ENCODE data around the gene RANBP3.
"Not testable (repeated sequence)": the region's sequence is repeated elsewhere in the genome, so short reads cannot be mapped to it uniquely, and the experiment has no call there.

The RANBP3 gene

DNA sequence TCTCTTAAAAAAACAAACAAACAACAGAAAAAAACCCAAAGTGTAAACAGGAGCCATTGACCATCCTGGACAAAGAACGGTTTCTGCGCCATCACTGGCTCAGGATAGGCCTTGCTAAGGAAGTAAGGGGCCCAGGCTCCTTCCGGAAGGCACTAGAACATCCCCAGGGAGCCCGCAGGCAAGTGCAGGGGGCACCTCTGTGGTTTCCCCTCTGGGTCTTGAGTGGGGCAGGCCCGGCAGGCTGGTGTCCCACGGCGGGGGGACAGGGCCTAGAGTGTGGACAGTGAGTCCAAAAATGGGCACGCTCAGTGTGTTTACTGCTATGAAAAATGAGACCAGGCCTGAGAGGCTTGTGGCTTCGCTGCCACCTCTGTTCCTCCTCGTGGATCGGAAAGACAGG lies 14.8 kb upstream of the RANBP3 start:
- no peak overlapping the region for H3K4me3 ChIP-seq (ENCODE audit: low read depth, low read length)
- no peak for TF ChIP-seq CTCF (IDR thresholded peaks at IDR 0.05; ENCODE audit: borderline replicate concordance, insufficient read depth, low read depth, low read length)

- TF ChIP-seq CTCF (IDR thresholded peaks at IDR 0.05; ENCODE audit: borderline replicate concordance, insufficient read depth, low read depth, low read length): no peak
- no peak overlapping the region for H3K4me3 ChIP-seq (ENCODE audit: low read depth, low read length)
Measured at GRCh38 chr19:5991244-5991838, 13.4 kb upstream of the RANBP3 start.

DNA sequence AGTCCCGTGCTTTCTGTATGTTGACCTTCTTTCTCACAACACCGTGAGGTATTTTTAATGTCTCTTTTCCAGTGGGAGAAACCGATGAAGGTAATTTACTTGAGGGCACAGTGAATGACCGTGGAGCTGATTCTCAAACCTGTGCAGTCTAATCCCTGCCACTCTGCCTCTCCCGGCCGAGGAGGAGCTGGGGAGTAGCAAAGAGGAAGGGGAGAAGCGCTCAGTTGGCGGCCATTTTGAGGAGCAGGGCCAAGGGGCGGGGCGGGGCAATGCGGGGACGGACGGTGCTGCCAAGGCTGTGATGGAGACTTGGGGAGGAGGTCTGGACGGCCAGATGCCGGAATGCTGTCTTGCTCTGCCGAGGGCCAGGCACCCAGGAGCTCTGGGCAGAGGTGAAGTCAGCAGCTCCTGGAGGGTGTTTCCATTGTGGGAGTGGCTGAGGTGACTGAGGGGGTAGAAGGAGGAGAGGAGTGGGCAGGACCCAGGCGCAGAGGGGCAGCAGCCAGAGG lies 12.4 kb upstream of the RANBP3 start:
- no peak for TF ChIP-seq CTCF (IDR thresholded peaks at IDR 0.05; ENCODE audit: borderline replicate concordance, insufficient read depth, low read depth, low read length)
- no peak overlapping the region for H3K4me3 ChIP-seq (ENCODE audit: low read depth, low read length)

DNA sequence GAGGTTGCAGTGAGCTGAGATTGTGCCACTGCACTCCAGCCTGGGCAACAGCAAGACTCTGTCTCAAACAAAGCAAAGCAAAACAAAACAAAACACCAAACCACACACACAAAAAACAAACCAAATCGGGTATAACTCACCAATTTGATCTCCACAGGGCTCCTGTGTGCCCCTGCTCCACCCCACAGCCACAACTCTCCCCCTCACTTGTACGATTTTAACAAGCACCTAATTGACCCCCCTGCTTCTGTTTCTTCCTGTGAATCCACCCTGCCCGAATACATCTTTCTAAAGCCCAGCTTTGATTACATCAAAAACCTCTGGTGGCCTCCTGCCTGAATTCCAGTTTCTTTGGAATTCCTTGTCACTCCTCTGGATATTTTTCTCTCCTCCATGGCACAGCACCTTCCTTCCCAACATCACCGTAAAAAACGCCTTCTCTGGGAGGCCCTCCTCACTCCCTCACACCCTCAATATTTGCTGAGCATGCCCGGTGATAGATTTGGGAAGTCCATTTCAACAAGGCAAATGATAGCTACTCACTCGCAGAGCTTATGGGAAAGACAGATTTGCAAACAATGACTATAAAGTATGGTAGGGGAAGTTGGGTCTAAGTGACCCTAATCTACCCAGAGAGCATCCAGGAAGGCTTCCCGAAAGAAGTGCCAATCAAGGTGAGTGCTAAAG lies 11.6 kb upstream of the RANBP3 start:
- no peak for TF ChIP-seq CTCF (IDR thresholded peaks at IDR 0.05; ENCODE audit: borderline replicate concordance, insufficient read depth, low read depth, low read length)
- no peak overlapping the region for H3K4me3 ChIP-seq (ENCODE audit: low read depth, low read length)

DNA sequence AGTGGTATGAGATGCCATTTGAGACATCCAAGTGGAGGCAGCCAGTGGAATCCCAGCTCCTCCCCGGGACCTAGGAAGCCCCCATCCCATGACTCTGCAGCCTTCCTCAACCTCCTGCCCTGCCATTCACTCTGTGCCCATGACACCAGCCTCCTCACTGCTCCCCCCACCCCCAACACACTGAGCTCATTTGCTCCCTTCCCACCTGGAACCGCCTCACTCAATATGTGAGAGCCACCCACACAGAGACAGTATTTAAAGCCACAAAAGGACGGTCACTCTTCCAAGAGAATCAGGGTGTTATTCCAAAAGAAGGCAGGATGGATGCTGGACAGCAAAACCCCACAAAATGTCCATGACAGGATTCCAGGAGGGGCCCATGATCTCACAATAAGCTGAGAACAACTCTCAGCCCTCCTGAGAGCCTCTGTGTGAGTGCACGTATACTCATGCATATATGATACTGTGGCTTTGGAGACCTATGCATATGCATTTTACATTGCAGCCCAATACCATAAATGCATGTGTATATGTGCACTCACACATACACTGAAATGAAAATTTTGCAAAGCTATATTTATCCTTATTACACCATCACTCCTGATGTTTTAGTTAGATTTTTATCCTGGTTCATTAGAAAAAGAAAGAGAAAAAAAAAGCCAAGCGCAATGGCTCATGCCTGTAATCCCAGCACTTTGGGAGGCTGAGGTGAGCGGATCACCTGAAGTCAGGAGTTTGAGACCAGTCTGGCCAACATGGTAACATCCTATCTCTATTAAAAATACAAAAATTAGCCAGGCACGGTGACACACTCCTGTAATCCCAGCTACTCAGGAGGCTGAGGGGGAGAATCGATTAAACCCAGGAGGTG lies 10.8 kb upstream of the RANBP3 start:
- H3K4me3 ChIP-seq (ENCODE audit: low read depth, low read length): no peak overlapping the region
- TF ChIP-seq CTCF (IDR thresholded peaks at IDR 0.05; ENCODE audit: borderline replicate concordance, insufficient read depth, low read depth, low read length): no peak

GRCh38 chr19:5987077-5987818 lies 9.3 kb upstream of the RANBP3 start:
- TF ChIP-seq CTCF (IDR thresholded peaks at IDR 0.05; ENCODE audit: borderline replicate concordance, insufficient read depth, low read depth, low read length): peak; percentile 80
- H3K4me3 ChIP-seq (ENCODE audit: low read depth, low read length): peak overlapping the region; percentile 21

GRCh38 chr19:5985837-5986236 lies 7.9 kb upstream of the RANBP3 start:
- H3K4me3 ChIP-seq (ENCODE audit: low read depth, low read length): not testable (repeated sequence)
